GM19328 (cell line): ENCODE data around the gene PPA2.

Experiments used
- ATAC-seq: cut with Tn5 transposase; IDR thresholded peaks from one replicate; pipeline ENCODE4 v1.9.1; 2021; ENCODE audit warnings: mild to moderate bottlenecking, moderate library complexity; ENCODE audit not compliant: unreplicated experiment

The PPA2 gene

DNA sequence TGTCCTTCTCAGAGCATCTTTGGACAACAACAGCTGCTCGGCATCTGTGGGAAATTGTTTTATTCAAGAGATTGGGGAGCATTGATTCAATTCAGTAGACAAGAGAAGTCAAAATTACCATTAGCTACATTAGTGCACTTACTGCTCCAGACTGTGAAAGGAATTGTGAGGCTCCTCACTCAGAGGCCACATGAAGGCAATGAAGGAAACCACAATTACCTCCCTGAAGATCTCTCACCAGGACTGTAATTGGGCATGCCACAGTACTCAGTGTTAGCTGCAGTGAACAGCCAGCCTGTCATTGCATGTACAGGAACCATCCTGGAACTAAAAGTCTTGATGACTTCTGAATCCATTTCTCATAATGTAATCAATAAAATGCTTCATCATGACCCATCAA, 144.8 kb downstream of the PPA2 start:
- no peak for ATAC-seq

- ATAC-seq: no peak
These were observed 145.9 kb downstream of the PPA2 start for GRCh38 chr4:105327956-105328355.

DNA sequence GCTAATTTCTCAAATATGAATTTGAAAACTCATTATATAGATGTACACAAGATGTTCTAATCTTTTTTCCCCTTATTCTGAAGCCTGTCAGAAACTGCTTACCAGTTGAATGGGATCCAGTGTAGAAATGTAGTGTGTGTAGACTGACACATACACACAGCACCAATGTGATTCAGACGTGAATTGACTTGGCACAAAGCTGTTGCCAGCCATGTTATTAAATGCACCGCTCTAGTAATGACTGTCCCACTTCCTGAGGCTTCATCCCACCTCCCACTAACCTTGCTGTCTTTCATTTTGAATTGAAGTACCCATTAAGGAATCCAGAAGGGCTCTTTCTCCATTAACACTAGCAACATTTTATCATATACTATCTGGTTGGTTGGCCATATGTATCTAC, 146.6 kb downstream of the PPA2 start:
- no peak for ATAC-seq
